Hypothalamus (tissue), 51 donors: Measurements from ENCODE around the gene LRCH1.

Experiments used
- DNase-seq, 51 donors: peaks; one replicate each; lab custom pipeline; 2025; lab: John Stamatoyannopoulos, UW

The LRCH1 gene

DNA sequence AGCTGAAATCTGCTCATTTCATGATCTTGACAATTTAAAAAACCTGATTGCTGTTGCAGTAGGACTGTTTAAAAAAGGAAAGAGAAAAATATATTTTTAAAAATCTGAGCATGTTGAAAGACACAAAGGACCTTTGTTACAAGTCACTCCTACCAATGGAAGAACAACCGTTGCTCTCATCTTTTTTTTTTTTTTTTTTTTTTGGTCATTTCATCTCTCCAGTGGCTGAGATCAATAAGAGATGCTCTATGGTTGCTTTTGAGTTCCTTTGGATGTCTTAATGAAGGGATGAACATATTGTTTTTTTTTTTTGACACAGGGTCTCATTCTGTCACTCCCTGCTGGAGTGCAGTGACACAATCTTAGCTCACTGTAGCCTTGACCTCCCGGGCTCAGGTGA is 29.2 kb downstream of the LRCH1 start:
- no peak for DNase-seq

DNA sequence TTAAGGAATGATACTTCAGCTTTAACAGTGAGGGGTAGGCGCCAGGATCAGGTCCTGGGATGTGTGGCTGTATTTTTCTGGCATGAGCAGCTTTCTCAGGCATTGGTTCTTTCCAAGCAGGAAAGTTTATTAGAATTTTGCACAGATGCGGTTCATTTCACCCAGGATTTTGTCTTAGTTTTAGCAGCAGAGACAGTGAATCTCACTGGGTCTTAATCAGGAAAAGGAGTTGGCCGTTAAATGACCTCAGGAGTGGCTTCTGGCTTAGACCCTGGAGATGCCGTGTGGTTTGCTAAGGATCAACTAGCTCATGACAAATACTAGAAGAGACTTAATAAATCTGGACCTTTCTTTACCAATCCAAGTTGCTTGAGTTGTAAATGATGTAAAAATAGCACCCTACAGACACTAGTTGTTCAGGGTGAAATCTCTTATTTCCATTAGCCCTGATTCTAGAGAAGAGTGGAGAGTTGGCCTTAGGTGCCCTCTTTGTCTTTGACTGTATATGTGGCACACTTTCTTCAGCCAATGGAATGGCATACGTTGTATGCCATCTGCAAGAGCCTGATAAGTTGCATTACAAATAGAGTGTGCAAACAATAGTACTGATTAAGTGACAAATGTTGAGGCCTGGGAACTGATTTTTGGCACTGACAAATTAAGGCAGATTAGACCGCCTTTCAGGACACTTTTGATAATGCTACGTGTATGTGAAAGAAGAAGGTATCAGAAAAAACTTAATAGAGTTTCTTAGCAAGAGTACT is 34.0 kb downstream of the LRCH1 start:
- DNase-seq: no peak

DNA sequence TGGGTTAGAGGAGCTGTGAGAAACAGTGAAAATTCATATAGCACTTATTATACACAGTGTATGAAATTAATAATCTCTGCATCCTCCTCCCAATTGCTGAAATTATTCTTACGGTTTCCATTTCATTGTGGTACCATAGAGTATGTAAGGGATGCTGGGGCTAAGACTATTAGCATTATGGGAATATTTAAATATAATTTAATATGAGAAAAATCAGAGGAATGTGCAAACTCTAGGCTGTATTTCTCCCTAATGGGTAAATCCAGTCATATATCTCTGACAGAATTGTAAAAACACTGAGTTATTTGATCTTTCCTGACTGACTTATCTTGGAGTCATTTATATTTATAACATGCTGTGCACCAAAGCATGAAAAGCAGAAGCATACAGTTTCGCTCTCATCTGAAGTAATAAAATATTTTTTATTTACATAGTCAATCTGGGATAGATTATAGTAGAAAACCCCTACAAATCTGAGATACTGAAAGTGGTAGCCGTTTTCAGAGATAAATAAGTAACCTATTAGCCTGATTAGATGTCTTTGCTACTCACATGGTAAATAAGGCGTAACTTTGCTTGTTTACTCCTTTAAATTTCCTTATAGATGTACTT is 34.9 kb downstream of the LRCH1 start:
- no peak for DNase-seq

DNA sequence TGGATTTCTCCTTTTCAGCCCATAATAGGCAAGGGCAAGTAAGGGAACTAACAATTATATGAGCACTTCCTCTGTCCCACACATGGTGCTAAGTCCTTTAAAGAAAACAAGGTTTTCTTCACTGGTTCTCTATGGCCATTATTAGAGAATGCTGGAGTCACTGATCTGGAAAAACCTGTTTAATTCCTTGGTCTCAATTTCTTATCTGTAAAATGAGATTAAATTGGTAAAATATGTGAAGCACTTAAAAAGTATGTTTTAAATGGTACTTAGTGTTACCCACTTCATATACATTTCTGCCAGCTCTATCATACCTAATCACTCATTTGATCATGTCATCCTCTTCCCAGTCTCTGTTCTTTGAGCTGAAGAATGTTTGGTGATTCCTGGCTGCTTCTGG is 39.4 kb downstream of the LRCH1 start:
- DNase-seq: no peak

DNA sequence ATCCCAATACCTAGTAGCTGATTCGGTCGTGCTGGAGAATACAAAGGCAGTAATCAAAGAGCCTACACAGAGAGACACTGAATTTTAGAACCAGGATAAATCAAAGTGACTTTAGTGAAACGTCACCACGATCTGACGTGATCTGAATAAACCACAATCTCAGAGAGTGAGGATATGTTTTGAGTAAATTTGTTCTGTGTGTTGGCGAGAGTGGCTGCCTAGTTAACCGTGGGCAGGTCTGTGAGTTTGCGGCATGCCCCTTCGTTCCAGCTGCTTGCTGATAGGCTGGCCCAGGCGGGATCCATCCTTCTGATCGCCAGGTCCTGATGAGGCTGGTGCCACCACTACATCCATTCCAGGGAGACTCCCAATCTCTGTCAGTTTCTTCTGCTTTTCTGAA is 40.4 kb downstream of the LRCH1 start:
- no peak for DNase-seq

DNA sequence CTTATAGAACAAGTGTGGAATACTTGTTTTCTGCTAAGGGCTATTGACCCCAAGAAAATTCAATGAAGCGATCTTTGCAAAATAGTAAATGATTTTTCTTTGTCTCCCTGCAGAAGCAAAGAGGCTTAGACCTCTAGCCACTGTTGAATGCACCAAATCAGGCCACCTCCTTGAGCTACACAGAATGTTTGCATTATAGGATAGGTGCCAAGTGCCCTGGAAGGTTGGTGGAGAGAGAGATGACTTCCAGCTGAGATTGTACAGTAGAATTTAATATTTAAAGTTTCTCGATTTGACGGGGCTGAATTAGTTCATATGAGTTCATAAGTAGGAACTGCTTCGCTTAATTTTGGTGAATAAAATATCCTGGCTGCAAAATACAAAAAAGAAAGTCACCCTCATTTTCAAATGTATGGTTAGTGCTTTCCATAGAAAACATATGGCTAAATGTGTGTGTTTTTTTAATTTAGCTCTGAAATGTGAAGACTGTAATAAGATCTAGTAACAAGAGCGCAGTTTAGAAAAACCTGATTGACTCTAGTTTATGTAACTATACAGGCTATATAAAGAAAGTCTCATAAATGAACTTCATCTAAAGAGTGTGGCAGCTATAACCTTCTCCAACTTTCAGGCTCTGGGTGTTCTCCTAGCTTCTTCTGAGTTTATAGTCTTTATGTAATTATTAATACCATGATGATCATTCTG is 41.6 kb downstream of the LRCH1 start:
- DNase-seq: no peak

DNA sequence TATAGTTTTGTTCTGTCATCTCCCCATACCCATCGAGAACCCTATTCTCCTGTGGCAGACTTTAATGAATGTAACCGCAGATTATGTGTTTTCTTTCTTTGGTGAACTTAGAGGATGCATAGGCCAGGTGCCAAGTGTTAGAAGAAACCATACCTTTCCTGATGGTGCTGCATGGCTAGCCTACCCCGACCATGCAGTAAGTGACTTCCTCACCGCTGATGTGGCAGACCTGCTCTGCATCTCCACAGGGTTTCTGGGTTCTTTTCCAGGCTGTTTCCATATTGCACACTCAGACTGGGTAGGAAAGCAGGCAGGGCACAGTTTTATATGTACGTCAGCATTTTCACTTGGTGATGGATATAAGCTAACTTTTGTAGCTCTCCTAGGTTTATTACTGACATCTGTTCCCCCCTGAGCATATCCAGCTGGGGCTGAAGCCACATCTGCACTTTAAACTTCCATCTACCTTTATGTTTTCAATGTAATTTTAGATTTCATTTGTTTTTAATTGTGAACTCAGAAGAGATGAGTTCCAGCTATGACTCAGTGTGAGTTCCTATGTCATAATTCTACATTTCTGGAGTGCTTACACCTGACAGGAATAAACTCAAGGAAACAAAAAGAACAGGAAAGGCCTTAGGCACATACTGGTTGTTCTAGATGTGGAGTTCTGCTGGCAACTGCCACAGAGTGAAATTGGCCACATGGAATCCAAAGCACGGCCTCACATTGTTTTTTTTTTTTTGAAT is 42.3 kb downstream of the LRCH1 start:
- DNase-seq: no peak

DNA sequence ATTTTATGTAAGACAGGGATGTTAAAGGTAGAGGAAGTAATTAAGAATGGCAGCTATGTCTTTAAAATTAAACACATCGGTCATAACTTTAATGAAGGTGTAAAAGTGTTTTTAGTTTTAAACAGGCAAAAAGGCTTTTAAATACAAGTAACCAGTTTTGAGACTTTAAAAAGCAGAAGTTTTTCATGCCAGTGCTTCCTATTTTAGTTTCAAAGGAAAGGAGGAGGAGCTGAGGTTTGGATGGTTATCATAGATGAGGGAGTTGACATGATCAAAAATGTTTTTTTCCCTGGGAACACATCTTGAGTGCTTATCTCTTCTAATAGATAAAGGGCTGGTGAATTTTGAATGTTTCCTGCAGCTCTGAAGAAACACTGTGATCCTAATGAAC is 42.9 kb downstream of the LRCH1 start:
- no peak for DNase-seq

- DNase-seq: peak in 1 of 51 donors; percentile 5
Observed at GRCh38 chr13:46596466-46596865, 43.5 kb downstream of the LRCH1 start.

- no peak for DNase-seq
Observed at GRCh38 chr13:46598140-46598819, 45.3 kb downstream of the LRCH1 start.

- DNase-seq: no peak
Observed at GRCh38 chr13:46598820-46599180, 45.8 kb downstream of the LRCH1 start.

- DNase-seq: no peak
Observed at GRCh38 chr13:46600943-46601311, 48.0 kb downstream of the LRCH1 start.

- no peak for DNase-seq
Observed at GRCh38 chr13:46602531-46602930, 49.6 kb downstream of the LRCH1 start.

DNA sequence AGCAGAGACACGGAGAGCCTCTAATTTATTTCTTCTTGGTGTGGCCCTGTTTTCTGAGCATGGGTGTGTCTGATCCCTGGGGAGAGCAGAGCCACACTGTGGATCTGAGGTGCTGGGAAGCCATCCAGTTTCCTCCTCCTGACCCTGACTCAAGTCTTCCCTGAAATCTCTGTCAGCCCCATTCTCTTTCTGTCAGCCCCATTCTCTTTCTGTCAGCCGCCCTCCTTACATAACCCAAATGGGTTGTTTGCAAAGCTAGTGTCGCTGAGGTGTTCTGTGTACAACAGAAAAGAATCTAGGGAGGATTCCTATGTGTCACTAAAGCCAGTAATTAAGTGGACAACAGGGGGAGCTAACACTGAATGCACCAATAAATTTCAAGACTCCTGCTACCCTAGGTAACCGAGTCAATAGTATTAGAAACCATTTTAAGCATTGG is 50.2 kb downstream of the LRCH1 start:
- no peak for DNase-seq

DNA sequence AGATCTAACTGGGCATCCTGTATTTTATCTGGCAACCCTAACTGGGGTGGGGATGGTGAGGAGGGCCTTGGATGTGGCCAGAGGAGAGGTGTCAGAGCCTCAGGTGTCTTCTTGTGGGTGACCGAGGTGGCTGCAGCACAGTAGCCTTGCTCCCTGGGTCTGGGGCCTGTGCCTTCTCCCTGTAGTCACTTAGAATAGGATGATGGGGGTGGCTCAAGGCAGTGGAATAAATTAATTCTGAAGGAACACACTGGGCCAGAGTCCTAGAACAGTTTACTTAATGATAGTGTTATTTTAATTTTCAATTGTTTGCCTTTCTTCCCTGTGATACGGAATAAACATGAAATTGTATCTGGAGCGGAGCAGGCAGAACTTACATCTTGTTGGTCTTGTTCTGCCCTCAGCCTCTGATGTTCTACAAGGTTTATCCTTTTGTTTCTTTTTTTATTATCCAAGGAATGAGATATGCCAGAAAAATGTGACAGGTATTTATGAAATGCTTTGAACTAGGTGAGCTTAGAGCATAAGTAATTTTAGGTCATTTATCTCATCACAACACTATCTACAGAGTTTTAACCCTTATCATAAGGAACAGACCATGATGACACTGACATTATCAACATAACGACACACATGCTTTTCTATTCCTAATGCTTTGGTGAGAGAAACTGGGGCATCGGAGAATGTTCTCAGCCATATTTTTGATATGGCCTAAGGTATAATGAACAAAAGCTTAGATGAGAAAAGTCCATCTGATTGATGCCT is 51.4 kb downstream of the LRCH1 start:
- DNase-seq: no peak

GRCh38 chr13:46605076-46605824 is 52.3 kb downstream of the LRCH1 start:
- DNase-seq: no peak

- no peak for DNase-seq
Observed at GRCh38 chr13:46605825-46606554, 53.0 kb downstream of the LRCH1 start.

DNA sequence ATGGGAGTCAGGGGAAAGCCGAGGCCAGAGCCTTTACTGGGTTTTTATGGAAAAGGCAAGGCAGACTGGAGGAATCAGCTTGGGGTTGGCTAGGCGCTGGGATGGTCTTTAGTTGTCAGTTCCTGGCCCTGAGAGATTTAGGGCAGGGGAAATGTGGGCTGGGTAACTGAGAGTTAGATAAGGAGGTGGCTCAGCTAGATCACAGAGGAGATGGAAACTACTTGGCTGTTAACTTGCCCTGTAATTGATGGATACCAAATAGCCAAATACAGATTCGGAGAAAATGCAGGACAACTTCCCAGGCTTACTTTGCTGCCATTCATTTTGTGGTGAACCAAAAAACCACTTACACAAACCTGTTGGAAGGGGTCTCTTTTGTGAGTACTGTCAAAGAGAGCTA is 54.0 kb downstream of the LRCH1 start:
- no peak for DNase-seq
